ENCODE results near the gene SCN8A.

SCN8A gene

GRCh38 chr12:51706206-51706605 is 115.2 kb downstream of the SCN8A start:
- no peak for DNase-seq (ENCODE audit: low read depth in 2 of 2, low spot score in 1 of 2)

DNA sequence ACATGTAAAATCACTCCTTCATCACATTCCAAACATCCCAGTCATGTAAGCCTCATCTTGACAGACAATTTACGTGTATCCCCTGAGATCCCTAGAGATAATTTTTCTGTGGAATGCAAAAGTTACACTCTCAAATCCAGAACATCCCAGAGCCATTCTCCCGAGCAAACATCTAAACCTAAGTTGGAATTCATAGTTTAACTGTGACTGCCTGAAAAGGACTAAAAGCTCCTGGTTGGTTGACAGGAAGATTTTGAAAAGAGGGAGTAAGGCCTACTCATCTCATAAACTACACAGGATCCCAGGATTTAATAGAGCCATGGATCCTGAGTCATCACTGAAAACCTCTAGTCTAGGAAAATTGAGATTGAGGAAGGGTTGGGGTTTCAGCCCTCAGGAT is 123.6 kb downstream of the SCN8A start:
- DNase-seq (ENCODE audit: low read depth in 2 of 2, low spot score in 1 of 2), result no peak

- DNase-seq (ENCODE audit: low read depth in 2 of 2, low spot score in 1 of 2), result no peak
Observed at GRCh38 chr12:51717326-51717925, 126.4 kb downstream of the SCN8A start.

GRCh38 chr12:51721282-51721940 is 130.4 kb downstream of the SCN8A start:
- no peak for DNase-seq (ENCODE audit: low read depth in 2 of 2, low spot score in 1 of 2)

DNA sequence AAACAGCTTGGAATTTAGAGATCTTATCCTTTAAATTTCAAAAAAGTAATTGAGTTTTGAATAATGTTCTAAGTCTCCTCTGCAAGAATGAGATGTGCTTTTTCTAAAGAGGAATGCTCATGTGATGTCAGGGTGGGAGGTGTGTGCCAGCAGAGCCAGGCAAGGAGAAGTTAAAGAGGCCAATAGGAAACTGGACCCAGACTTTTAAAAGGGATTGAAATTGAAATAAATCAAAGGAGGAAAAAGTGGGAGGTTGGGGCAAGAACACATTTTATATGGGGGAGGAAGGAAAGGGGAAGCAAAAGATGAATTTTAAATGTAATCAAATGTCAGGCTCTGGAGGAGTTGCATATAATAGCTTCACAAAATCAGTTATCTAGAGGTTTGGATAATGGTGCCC is 131.4 kb downstream of the SCN8A start:
- DNase-seq (ENCODE audit: low read depth in 2 of 2, low spot score in 1 of 2), result no peak

DNA sequence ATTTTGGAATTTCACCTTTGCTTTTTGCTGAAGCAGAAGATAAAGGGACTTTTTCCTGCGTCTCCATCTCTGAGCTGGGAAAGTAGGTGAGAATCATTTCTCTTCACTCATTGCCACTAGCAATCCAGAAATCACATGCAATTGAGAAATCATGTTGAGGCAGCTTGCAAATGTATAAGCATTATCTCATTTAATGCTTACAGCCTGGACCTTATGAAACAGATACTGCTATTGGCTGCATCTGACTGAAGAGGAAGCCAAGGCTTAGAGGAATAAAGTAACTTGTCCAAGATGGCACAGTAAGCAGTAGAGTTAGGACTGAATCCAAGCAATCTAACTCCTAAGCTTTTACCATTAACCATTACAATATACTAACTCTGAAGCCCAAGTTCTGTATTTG is 135.1 kb downstream of the SCN8A start:
- DNase-seq (ENCODE audit: low read depth in 2 of 2, low spot score in 1 of 2), result no peak

- DNase-seq (ENCODE audit: low read depth in 2 of 2, low spot score in 1 of 2), result no peak
Observed at GRCh38 chr12:51726931-51727330, 135.9 kb downstream of the SCN8A start.

- no peak for DNase-seq (ENCODE audit: low read depth in 2 of 2, low spot score in 1 of 2)
Observed at GRCh38 chr12:51729331-51729730, 138.3 kb downstream of the SCN8A start.

DNA sequence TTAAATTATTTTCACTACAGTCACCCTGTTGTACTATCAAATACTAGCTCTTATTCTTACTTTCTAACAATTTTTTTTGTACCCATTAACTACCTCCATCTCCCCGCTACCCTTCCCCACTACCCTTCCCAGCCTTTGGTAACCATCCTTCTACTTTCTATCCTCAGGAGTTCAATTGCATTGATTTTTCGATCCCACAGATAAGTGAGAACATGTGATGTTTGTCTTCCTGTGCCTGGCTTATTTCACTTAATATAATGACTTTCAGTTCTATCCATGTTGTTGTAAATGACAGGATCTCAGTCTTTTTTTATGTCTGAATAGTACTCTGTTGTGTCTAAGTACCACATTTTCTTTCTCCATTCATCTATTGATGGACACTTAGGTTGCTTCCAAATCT is 139.7 kb downstream of the SCN8A start:
- DNase-seq (ENCODE audit: low read depth in 2 of 2, low spot score in 1 of 2), result no peak

DNA sequence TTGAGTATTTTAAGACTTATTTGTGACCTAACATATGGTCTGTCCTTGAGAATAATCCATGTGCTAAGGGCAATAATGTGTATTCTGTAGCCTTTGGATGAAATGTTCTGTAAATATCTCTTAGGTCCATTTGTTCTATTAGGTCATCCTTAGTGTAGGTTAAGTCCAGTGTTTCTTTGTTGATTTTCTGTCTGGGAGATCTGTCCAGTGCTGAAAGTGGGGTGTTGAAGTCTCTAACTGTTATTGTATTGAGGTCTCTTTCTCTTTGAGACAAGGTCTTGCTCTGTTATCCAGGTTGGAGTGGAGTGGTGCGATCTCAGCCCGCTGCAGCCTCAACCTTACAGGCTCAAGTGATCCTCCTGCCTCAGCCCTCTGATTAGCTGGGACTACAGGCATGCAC is 149.5 kb downstream of the SCN8A start:
- no peak for DNase-seq (ENCODE audit: low read depth in 2 of 2, low spot score in 1 of 2)

DNA sequence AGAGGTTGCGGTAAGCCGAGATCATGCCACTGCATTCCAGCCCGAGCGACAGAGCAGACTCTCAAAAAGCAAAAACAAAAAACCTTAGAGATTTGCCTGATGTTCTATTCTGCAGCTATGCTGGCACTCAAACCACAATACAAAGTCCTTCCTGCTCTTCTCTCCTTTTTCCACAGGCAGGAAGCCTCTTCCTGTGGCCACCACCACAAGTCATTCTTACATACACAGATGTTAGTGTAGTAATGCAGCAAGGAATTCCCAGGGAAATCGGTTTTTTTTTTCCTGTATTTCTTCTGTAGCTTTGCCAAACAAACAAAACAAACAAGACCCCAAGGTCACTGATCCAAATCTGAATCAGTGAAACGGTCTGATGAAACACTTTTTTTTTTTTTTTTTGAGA is 153.2 kb downstream of the SCN8A start:
- no peak for DNase-seq (ENCODE audit: low read depth in 2 of 2, low spot score in 1 of 2)

GRCh38 chr12:51744957-51745356 is 153.9 kb downstream of the SCN8A start:
- no peak for DNase-seq (ENCODE audit: low read depth in 2 of 2, low spot score in 1 of 2)

DNA sequence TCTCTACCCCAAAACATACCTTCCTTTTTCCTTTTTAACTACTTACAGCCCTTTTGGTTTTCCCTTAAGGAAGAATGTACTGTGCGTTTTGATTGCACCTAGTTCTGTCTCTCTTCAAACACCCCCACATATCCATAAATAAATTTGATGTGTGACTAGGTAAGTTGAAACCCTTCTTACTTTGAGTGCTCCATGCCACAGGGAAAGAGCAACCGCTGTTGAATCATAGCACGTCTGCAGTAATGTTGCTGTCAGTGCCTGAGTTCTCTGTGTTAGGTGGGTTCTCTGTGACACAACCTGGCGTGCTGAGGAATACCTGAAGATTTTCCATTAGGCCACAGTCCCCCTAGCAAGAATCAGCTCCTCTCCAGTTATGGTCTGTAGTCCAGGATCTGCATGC is 155.4 kb downstream of the SCN8A start:
- no peak for DNase-seq (ENCODE audit: low read depth in 2 of 2, low spot score in 1 of 2)

DNA sequence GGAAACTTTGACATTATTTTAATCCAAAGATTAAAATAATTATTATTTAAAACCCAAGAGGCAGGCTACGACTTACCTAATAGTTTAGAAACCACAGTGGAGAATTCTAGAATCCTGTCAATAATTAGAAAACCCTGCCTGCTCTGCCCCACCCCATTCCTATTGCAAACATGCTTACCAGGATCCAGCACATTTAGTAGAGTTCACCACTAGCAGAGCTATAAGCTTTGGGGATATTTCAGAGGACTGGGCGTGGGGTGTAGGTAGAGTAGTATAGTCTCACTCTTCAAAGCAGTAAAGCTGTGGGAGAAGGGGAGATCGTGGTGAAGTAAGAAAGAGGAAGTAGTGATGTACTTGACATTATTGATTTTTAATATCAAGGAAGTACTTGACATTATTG is 157.2 kb downstream of the SCN8A start:
- no peak for DNase-seq (ENCODE audit: low read depth in 2 of 2, low spot score in 1 of 2)

DNA sequence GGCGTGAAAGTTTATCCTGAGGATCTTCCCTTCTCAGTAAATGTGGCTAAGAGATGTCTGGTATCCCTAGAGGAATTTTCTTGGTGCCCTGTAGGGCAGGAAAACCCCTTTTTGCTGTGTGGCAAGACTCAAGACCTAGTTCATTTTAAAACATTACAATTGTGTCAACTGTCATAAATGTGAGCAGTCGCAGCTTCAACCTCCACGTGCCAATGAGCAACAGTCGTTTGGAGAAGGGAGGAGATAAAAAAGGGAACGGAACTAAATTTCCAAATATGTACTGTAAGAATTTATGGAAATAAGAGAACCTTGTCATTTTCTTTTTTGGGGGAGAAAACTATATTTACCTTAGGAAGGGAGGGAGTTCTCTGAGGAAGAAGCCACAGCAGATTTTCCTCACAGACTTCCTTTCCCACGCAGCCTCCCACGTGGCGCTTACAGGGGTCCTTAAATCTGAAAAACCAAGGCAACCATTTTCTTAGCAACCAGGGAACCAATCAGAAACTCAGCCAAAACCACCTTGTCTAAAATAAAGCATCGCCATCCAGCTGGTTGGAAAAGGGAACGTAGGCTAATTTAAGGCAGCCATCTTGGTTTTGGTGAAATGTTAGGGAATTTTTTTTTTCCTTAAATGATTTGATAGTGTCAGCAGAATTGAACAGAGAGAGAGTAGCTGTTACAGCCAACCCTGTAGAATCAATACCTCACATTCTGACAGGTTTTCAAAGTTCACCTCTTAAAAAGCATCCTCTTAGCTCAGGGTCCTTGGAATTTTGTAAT is 158.4 kb downstream of the SCN8A start:
- DNase-seq (ENCODE audit: low read depth in 2 of 2, low spot score in 1 of 2), result no peak

DNA sequence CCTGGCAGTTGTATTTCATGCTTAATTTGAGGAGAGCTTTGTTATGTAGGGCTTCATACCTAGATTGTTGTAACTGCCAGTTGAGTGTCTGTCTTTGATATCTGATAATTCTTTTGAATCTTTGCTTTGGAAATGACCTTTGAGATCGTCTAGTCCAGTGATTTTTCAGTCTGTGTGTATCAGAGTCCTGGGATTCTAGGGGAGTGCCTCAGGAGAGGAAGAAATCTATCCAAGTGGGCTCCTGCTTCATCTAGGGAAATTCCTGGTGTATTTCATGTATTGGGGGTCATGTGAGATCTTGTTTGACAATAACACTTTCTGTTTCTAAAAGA is 158.9 kb downstream of the SCN8A start:
- no peak for DNase-seq (ENCODE audit: low read depth in 2 of 2, low spot score in 1 of 2)

GRCh38 chr12:51751661-51752060 is 160.6 kb downstream of the SCN8A start:
- DNase-seq (ENCODE audit: low read depth in 2 of 2, low spot score in 1 of 2), result no peak

GRCh38 chr12:51752234-51752889 is 161.3 kb downstream of the SCN8A start:
- no peak for DNase-seq (ENCODE audit: low read depth in 2 of 2, low spot score in 1 of 2)

DNA sequence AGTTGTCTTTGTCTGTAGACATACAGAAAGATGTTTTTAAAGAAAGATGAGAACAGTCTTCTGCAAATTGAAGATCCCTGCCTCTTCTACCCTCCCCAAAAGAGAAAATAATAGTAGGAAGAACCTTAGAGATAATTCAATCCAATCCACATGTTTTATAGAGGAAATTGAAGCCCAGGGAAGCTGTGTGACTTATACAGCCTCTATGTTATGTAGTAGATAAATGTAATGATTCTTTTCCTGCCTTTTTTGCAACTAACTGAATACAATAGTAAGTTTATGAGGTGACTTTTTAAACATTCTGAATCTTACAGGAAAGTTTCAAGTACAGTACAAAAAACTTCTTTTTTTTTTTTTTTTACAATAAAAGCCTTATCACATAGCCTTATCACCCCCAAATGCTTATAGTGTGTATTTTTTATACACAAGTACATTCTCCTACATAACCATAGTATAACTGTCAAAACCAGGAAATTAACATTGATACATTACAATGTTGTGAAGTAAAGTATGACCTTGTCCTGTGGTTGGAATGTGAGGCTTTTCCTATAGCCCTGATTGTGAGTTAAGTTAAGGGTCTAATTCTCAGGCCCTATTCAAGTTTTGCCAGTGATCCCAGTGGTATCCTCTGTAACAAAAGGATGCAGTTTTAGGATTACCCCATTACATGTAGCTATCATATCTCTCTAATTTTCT is 163.1 kb downstream of the SCN8A start:
- DNase-seq (ENCODE audit: low read depth in 2 of 2, low spot score in 1 of 2), result no peak

DNA sequence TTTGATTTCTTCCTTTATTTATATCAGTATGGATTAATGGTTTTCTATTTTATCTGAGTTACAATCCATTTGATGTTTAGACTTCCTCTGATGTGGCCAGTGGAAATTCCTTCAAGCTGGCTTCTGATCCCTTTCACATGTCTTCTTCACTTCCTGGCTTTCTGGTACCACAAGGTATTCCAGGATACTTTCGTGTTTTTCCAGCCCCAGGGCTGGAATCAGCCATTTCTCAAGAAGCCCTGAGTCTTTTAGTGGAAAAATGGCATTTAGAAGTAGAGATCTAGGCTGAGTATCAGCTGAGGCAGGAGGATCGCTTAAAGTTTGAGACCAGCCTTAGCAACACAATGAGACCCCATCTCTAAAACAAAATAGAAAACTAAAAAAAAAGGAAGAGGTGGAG is 164.2 kb downstream of the SCN8A start:
- no peak for DNase-seq (ENCODE audit: low read depth in 2 of 2, low spot score in 1 of 2)

DNA sequence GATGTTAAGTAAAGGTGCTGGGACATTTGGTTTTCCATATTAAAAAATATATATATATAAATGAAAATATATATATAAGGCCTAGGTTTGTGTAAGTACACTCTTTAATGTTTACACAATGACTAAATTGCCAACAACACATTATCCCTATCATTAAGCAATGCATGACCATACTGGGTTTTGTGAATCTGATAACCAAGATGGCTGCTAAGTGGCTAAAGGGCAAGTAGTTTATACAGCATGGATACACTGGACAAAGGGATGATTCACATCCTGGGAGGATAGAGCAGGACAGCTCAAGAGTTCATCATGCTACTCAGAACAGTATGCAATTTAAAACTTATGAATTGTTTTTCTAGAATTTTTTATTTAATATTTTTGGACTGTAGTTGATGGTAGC is 168.1 kb downstream of the SCN8A start:
- DNase-seq (ENCODE audit: low read depth in 2 of 2, low spot score in 1 of 2), result no peak

DNA sequence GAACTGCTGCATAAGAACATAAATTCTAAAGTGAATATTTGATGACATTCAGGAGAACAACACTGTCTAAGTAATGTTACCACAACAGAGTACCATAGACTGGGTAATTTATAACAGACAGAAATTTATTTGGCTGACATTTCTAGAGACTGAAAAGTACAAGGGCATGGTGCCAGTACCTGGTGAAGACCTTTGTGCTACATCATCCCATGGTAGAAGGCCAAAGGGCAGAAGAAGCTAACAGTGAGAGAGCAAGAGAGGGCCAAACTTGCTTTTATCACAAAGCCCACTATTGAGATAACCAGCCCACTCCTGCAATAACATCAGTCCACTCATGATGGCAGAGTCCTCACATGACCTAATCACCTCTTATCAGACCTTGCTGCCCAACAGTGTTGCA is 168.7 kb downstream of the SCN8A start:
- DNase-seq (ENCODE audit: low read depth in 2 of 2, low spot score in 1 of 2), result no peak

All from stimulated activated CD8-positive, alpha-beta memory T cell treated with anti-CD3 and anti-CD28 coated beads, Interleukin-4, amount 100 ng/mL, for 1 hour (primary cell).